GM12878 (cell line): Measurements from ENCODE around the gene PSMD8.

Experiments used
- CBX5 ChIP-seq: sonication (generic); IDR thresholded peaks from 2 replicates; pipeline ENCODE4 v1.6.1; 2016; ENCODE audit warnings: low read depth, moderate library complexity, mild to moderate bottlenecking, inconsistent platforms
- POLR2A ChIP-seq: IDR thresholded peaks from 2 replicates; pipeline ENCODE4 v1.6.1; 2011; ENCODE audit warnings: low read depth, mild to moderate bottlenecking, low read length
- SP1 ChIP-seq: IDR thresholded peaks from one replicate; pipeline ENCODE4 v1.6.1; 2011; ENCODE audit warnings: low read depth, low read length
- TF ChIP-seq, protein P1 (sequence below), 3 experiments: IDR thresholded peaks in 2 of 3; conservative IDR thresholded peaks in 1 of 3; 2 replicates each; pipeline ENCODE4 v1.5.1; 2011; ENCODE audit warnings: low read depth in 3 of 3, low read length in 3 of 3, mild to moderate bottlenecking in 3 of 3, control low read depth in 2 of 3, moderate library complexity in 2 of 3, inconsistent platforms in 1 of 3, mixed read lengths in 1 of 3; ENCODE audit not compliant: control insufficient read depth in 2 of 3, insufficient read depth in 1 of 3; ENCODE audit errors: extremely low read depth in 1 of 3
- TF ChIP-seq, protein P2 (sequence below): IDR thresholded peaks from 2 replicates; pipeline ENCODE4 v1.6.1; 2012; ENCODE audit warnings: low read length, inconsistent platforms

DNA sequence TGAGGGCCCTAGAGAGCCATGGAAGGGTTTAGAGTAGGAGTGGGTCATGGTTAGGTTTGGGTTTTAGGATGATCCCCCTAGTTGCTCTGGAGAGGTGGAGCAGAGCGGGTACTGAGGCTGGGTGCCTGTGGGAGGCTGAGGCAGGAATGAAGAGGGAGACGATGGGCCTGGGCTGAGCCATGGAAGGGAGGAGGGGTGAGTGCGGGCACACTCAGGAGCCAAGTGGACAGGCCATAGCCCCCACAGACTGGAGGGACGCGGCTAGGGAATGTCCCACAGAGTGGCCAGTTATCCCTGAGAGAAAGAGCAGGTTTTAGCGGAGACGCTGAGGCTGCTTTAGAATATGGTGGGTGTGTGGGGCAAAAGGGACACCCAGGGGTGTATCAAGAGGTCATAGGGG, 44.7 kb upstream of the PSMD8 start:
- TF ChIP-seq, protein P1, sequence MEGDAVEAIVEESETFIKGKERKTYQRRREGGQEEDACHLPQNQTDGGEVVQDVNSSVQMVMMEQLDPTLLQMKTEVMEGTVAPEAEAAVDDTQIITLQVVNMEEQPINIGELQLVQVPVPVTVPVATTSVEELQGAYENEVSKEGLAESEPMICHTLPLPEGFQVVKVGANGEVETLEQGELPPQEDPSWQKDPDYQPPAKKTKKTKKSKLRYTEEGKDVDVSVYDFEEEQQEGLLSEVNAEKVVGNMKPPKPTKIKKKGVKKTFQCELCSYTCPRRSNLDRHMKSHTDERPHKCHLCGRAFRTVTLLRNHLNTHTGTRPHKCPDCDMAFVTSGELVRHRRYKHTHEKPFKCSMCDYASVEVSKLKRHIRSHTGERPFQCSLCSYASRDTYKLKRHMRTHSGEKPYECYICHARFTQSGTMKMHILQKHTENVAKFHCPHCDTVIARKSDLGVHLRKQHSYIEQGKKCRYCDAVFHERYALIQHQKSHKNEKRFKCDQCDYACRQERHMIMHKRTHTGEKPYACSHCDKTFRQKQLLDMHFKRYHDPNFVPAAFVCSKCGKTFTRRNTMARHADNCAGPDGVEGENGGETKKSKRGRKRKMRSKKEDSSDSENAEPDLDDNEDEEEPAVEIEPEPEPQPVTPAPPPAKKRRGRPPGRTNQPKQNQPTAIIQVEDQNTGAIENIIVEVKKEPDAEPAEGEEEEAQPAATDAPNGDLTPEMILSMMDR (IDR thresholded peaks at IDR 0.05 in 2 of 3, conservative IDR thresholded peaks at IDR 0.05 in 1 of 3; ENCODE audit: control insufficient read depth in 2 of 3, extremely low read depth in 1 of 3, insufficient read depth in 1 of 3, low read depth in 3 of 3, low read length in 3 of 3): no peak
- TF ChIP-seq SP1: no peak
- TF ChIP-seq CBX5: no peak
- no peak for TF ChIP-seq POLR2A
- TF ChIP-seq, protein P2, sequence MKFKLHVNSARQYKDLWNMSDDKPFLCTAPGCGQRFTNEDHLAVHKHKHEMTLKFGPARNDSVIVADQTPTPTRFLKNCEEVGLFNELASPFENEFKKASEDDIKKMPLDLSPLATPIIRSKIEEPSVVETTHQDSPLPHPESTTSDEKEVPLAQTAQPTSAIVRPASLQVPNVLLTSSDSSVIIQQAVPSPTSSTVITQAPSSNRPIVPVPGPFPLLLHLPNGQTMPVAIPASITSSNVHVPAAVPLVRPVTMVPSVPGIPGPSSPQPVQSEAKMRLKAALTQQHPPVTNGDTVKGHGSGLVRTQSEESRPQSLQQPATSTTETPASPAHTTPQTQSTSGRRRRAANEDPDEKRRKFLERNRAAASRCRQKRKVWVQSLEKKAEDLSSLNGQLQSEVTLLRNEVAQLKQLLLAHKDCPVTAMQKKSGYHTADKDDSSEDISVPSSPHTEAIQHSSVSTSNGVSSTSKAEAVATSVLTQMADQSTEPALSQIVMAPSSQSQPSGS: no peak
